ENCODE results near the gene STAT3. TPM values are rescaled to one million over a fixed set of nuclear protein-coding genes. Genes with fewer than 3 reads are reported as not detected.

STAT3 gene
- total and polyA plus RNA-seq, 2 of the 13 experiments (the other 11 are each of a cell fraction or from before 2014, with no cell fraction given) = 61.8 to 62.4 TPM

DNA sequence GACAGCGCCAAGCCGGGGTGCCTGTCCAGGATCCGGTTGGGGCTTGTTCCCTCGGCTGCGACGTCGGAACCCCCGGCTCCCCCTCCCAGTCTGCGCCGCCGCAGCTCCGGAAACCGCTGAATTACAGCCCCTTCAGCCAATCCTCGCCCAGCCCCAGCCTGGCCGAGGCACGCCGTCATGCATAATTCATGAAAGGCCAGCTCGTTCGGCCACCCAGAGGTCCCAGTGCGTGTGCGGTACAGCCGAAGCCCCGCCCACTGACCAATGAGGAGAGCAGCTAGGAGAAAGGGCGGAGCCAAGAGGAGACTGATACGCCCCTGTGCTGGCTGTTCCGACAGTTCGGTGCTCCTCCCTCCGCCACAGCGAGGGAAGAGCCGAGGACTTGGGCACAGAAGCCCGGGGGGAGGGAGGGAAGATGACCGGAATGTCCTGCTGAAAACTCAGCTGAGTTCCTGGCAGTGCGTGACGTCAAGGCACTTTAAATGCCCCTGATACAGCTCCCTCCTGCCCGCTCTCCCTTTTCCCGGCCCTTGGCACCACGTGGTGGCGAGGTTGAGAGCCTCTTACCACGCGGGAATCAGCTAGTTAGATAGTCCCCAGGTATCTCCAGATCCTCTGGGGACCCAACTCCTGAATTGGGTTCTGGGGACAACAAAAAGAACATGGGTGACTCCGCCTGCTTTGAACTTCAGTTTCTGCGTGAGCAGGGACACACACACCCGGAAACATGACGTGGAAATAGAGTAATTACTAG lies at the start of gene STAT3 (continued):
- TF ChIP-seq, protein P1, sequence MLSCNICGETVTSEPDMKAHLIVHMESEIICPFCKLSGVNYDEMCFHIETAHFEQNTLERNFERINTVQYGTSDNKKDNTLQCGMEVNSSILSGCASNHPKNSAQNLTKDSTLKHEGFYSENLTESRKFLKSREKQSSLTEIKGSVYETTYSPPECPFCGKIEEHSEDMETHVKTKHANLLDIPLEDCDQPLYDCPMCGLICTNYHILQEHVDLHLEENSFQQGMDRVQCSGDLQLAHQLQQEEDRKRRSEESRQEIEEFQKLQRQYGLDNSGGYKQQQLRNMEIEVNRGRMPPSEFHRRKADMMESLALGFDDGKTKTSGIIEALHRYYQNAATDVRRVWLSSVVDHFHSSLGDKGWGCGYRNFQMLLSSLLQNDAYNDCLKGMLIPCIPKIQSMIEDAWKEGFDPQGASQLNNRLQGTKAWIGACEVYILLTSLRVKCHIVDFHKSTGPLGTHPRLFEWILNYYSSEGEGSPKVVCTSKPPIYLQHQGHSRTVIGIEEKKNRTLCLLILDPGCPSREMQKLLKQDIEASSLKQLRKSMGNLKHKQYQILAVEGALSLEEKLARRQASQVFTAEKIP (CRISPR knock-in tag; IDR thresholded peaks at IDR 0.05; ENCODE audit: borderline replicate concordance) = no peak
- TF ChIP-seq ESRRA (CRISPR knock-in tag; IDR thresholded peaks at IDR 0.05; ENCODE audit: low read depth) (peak; percentile 92), MIER2 (CRISPR knock-in tag; IDR thresholded peaks at IDR 0.05) (peak; percentile 89), CAMTA2 (CRISPR knock-in tag; IDR thresholded peaks at IDR 0.05; ENCODE audit: borderline replicate concordance) (peak; percentile 68; the same call in 1 of the 2 replicates), ZNF484 (CRISPR knock-in tag; IDR thresholded peaks at IDR 0.05; ENCODE audit: borderline replicate concordance, low read depth) (peak; percentile 82; the same call in 1 of the 2 replicates), POLR2AphosphoS5 (IDR thresholded peaks at IDR 0.05; ENCODE audit: low read depth, low read length) (peak; percentile 81), STAG1 (CRISPR knock-in tag; IDR thresholded peaks at IDR 0.05) (no peak; the same call in 1 of the 2 replicates), ZNF564 (CRISPR knock-in tag; IDR thresholded peaks at IDR 0.05) (peak; percentile 83; the same call in 1 of the 2 replicates), SP5 (CRISPR knock-in tag; IDR thresholded peaks at IDR 0.05; ENCODE audit: borderline replicate concordance, low read depth) (peak; percentile 79), ZNF652 (CRISPR knock-in tag; IDR thresholded peaks at IDR 0.05; ENCODE audit: borderline replicate concordance, low read depth) (peak; percentile 40; the same call in 1 of the 2 replicates), AGO1 (IDR thresholded peaks at IDR 0.05; ENCODE audit: low read depth, low read length, poor library complexity, severe bottlenecking) (peak; percentile 66), U2AF2 (IDR thresholded peaks at IDR 0.05; ENCODE audit: low read depth, low read length) (no peak), ZNF7 (CRISPR knock-in tag; IDR thresholded peaks at IDR 0.05) (peak; percentile 58; the same call in 1 of the 2 replicates), RORA (CRISPR knock-in tag; IDR thresholded peaks at IDR 0.05) (no peak), MTA1 (CRISPR knock-in tag; IDR thresholded peaks at IDR 0.05; ENCODE audit: borderline replicate concordance) (no peak; the same call in 1 of the 2 replicates), ATF1 (CRISPR knock-in tag; IDR thresholded peaks at IDR 0.05) (peak; percentile 97), SCMH1 (CRISPR knock-in tag; IDR thresholded peaks at IDR 0.05; ENCODE audit: borderline replicate concordance) (no peak)
- TF ChIP-seq, protein P2, sequence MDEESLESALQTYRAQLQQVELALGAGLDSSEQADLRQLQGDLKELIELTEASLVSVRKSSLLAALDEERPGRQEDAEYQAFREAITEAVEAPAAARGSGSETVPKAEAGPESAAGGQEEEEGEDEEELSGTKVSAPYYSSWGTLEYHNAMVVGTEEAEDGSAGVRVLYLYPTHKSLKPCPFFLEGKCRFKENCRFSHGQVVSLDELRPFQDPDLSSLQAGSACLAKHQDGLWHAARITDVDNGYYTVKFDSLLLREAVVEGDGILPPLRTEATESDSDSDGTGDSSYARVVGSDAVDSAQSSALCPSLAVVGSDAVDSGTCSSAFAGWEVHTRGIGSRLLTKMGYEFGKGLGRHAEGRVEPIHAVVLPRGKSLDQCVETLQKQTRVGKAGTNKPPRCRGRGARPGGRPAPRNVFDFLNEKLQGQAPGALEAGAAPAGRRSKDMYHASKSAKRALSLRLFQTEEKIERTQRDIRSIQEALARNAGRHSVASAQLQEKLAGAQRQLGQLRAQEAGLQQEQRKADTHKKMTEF (CRISPR knock-in tag; IDR thresholded peaks at IDR 0.05) = peak; percentile 100
- TF ChIP-seq, protein P3, sequence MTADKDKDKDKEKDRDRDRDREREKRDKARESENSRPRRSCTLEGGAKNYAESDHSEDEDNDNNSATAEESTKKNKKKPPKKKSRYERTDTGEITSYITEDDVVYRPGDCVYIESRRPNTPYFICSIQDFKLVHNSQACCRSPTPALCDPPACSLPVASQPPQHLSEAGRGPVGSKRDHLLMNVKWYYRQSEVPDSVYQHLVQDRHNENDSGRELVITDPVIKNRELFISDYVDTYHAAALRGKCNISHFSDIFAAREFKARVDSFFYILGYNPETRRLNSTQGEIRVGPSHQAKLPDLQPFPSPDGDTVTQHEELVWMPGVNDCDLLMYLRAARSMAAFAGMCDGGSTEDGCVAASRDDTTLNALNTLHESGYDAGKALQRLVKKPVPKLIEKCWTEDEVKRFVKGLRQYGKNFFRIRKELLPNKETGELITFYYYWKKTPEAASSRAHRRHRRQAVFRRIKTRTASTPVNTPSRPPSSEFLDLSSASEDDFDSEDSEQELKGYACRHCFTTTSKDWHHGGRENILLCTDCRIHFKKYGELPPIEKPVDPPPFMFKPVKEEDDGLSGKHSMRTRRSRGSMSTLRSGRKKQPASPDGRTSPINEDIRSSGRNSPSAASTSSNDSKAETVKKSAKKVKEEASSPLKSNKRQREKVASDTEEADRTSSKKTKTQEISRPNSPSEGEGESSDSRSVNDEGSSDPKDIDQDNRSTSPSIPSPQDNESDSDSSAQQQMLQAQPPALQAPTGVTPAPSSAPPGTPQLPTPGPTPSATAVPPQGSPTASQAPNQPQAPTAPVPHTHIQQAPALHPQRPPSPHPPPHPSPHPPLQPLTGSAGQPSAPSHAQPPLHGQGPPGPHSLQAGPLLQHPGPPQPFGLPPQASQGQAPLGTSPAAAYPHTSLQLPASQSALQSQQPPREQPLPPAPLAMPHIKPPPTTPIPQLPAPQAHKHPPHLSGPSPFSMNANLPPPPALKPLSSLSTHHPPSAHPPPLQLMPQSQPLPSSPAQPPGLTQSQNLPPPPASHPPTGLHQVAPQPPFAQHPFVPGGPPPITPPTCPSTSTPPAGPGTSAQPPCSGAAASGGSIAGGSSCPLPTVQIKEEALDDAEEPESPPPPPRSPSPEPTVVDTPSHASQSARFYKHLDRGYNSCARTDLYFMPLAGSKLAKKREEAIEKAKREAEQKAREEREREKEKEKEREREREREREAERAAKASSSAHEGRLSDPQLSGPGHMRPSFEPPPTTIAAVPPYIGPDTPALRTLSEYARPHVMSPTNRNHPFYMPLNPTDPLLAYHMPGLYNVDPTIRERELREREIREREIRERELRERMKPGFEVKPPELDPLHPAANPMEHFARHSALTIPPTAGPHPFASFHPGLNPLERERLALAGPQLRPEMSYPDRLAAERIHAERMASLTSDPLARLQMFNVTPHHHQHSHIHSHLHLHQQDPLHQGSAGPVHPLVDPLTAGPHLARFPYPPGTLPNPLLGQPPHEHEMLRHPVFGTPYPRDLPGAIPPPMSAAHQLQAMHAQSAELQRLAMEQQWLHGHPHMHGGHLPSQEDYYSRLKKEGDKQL (CRISPR knock-in tag; IDR thresholded peaks at IDR 0.05; ENCODE audit: low read depth) = peak; percentile 91
